SK-N-SH treated with all-trans-retinoic acid at 6 μM for 48 hours (cell line): Measurements from ENCODE around the gene IER3.

Experiments used
- ATAC-seq: fragments of 200-7000 bp; cut with Tn5 transposase; 3 replicates; pipeline ENCODE4 v1.9.1; 2020; ENCODE audit warnings: mild to moderate bottlenecking, moderate library complexity
- ARNTL ChIP-seq: fragments of 450-650 bp; formaldehyde crosslinking; IDR thresholded peaks from 2 replicates; pipeline ENCODE4 v1.5.0; 2020; ENCODE audit warnings: low read depth, mild to moderate bottlenecking, moderate library complexity, borderline replicate concordance
- CREB5 ChIP-seq: fragments of 250-450 bp; sonication (Bioruptor Pico); IDR thresholded peaks from 2 replicates; pipeline ENCODE4 v1.5.1; 2020; ENCODE audit warnings: low read depth, mild to moderate bottlenecking, moderate library complexity
- CSDC2 ChIP-seq: fragments of 250-450 bp; sonication (Bioruptor Pico); IDR thresholded peaks from 2 replicates; pipeline ENCODE4 v1.5.0; 2020; ENCODE audit warnings: mild to moderate bottlenecking, moderate library complexity
- ESRRG ChIP-seq: fragments of 250-450 bp; sonication (Bioruptor Pico); IDR thresholded peaks from 2 replicates; pipeline ENCODE4 v1.6.1; 2021; ENCODE audit warnings: mild to moderate bottlenecking
- GLIS3 ChIP-seq: fragments of 250-450 bp; sonication (Bioruptor Pico); IDR thresholded peaks from 2 replicates; pipeline ENCODE4 v1.5.0; 2020; ENCODE audit warnings: mild to moderate bottlenecking, moderate library complexity
- ISL1 ChIP-seq: fragments of 250-450 bp; sonication (Bioruptor Pico); IDR thresholded peaks from 2 replicates; pipeline ENCODE4 v2.1.2; 2022; ENCODE audit warnings: mild to moderate bottlenecking, moderate library complexity
- OSR1 ChIP-seq: fragments of 250-450 bp; sonication (Bioruptor Pico); IDR thresholded peaks from 2 replicates; pipeline ENCODE4 v1.8.0; 2022; ENCODE audit warnings: moderate library complexity, mild to moderate bottlenecking, inconsistent platforms
- POU6F1 ChIP-seq: fragments of 250-450 bp; sonication (Bioruptor Pico); IDR thresholded peaks from 2 replicates; pipeline ENCODE4 v1.8.0; 2021; ENCODE audit warnings: low read depth, mild to moderate bottlenecking, moderate library complexity, borderline replicate concordance
- PPARA ChIP-seq: fragments of 250-450 bp; sonication (Bioruptor Pico); IDR thresholded peaks from 2 replicates; pipeline ENCODE4 v1.5.0; 2020; ENCODE audit warnings: mild to moderate bottlenecking, borderline replicate concordance
- RARB ChIP-seq: fragments of 250-450 bp; sonication (Bioruptor Pico); IDR thresholded peaks from 2 replicates; pipeline ENCODE4 v1.8.0; 2021; ENCODE audit warnings: mild to moderate bottlenecking, moderate library complexity
- SNAI2 ChIP-seq: fragments of 250-450 bp; sonication (Bioruptor Pico); IDR thresholded peaks from 2 replicates; pipeline ENCODE4 v1.5.0; 2020; ENCODE audit warnings: mild to moderate bottlenecking, moderate library complexity
- TCF4 ChIP-seq: fragments of 250-450 bp; sonication (Bioruptor Pico); IDR thresholded peaks from 2 replicates; pipeline ENCODE4 v1.8.0; 2021; ENCODE audit warnings: mild to moderate bottlenecking, moderate library complexity, borderline replicate concordance
- TOX ChIP-seq: fragments of 250-450 bp; sonication (Bioruptor Pico); IDR thresholded peaks from 2 replicates; pipeline ENCODE4 v1.8.0; 2021; ENCODE audit warnings: mild to moderate bottlenecking, moderate library complexity, borderline replicate concordance
- ZC3H10 ChIP-seq: fragments of 250-450 bp; sonication (Bioruptor Pico); IDR thresholded peaks from 2 replicates; pipeline ENCODE4 v1.5.1; 2021; ENCODE audit warnings: mild to moderate bottlenecking, moderate library complexity
- ZFP3 ChIP-seq: fragments of 250-450 bp; sonication (Bioruptor Pico); IDR thresholded peaks from 2 replicates; pipeline ENCODE4 v1.5.0; 2020; ENCODE audit warnings: mild to moderate bottlenecking, moderate library complexity
- ZFP30 ChIP-seq: fragments of 450-650 bp; formaldehyde crosslinking; IDR thresholded peaks from 2 replicates; pipeline ENCODE4 v1.5.0; 2022; ENCODE audit warnings: mild to moderate bottlenecking, moderate library complexity
- ZNF565 ChIP-seq: fragments of 450-650 bp; formaldehyde crosslinking; conservative IDR thresholded peaks from 2 replicates; pipeline ENCODE4 v1.5.0; 2020; ENCODE audit warnings: low read depth, mild to moderate bottlenecking, moderate library complexity
- ZNF70 ChIP-seq: fragments of 450-650 bp; formaldehyde crosslinking; IDR thresholded peaks from 2 replicates; pipeline ENCODE4 v1.5.0; 2020; ENCODE audit warnings: mild to moderate bottlenecking, moderate library complexity
- TF ChIP-seq, protein P1 (sequence below): fragments of 250-450 bp; sonication (Bioruptor Pico); IDR thresholded peaks from 2 replicates; pipeline ENCODE4 v1.5.0; 2020; ENCODE audit warnings: mild to moderate bottlenecking, moderate library complexity
- TF ChIP-seq, protein P2 (sequence below): fragments of 250-450 bp; sonication (Bioruptor Pico); IDR thresholded peaks from 2 replicates; pipeline ENCODE4 v1.5.1; 2021; ENCODE audit warnings: mild to moderate bottlenecking, moderate library complexity
- TF ChIP-seq, protein P3 (sequence below): fragments of 250-450 bp; sonication (Bioruptor Pico); IDR thresholded peaks from 2 replicates; pipeline ENCODE4 v1.8.0; 2020; ENCODE audit warnings: mild to moderate bottlenecking, moderate library complexity, borderline replicate concordance

Gene IER3

DNA sequence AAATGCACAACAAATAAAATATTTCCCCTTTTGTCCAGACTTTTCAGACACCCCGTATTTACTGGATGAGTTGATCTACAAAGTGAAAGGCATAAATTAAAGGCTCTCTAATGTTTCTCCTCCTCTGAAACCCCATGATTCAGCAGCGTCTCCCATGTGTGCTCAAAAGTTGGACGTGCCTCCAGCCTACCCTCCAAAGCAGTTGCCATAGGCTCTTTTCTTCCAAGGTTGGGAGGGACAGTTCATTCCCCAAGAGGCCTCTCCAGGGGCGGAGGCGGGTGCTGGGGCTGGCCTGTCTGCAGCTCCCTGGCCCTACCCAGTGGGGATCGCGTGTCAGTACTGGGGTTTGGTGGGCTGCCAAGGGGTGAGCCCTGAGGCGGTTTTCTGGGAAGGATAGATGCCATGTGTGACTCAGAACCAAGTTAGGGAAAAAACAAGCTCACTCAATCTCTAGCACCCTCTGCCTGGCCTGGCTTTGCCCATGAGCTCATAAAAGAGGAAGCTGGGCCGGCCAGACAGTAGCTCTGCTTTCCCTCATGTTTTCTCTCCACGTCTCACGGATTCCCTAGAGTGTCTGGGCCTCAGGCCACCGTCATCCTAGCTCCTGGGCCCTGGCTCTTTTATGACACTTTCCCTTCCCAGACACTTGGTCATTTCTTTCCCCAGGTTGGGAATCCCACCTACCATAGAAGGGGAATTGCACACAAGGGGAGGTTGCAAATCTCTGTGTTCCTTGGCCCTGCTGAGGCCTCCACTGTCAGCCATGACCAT, 8.0 kb upstream of the IER3 start:
- ATAC-seq, result peak; percentile 96
- TF ChIP-seq POU6F1 (CRISPR knock-in tag), result no peak
- peak; percentile 87 for TF ChIP-seq OSR1 (CRISPR knock-in tag)
- TF ChIP-seq, protein P1, sequence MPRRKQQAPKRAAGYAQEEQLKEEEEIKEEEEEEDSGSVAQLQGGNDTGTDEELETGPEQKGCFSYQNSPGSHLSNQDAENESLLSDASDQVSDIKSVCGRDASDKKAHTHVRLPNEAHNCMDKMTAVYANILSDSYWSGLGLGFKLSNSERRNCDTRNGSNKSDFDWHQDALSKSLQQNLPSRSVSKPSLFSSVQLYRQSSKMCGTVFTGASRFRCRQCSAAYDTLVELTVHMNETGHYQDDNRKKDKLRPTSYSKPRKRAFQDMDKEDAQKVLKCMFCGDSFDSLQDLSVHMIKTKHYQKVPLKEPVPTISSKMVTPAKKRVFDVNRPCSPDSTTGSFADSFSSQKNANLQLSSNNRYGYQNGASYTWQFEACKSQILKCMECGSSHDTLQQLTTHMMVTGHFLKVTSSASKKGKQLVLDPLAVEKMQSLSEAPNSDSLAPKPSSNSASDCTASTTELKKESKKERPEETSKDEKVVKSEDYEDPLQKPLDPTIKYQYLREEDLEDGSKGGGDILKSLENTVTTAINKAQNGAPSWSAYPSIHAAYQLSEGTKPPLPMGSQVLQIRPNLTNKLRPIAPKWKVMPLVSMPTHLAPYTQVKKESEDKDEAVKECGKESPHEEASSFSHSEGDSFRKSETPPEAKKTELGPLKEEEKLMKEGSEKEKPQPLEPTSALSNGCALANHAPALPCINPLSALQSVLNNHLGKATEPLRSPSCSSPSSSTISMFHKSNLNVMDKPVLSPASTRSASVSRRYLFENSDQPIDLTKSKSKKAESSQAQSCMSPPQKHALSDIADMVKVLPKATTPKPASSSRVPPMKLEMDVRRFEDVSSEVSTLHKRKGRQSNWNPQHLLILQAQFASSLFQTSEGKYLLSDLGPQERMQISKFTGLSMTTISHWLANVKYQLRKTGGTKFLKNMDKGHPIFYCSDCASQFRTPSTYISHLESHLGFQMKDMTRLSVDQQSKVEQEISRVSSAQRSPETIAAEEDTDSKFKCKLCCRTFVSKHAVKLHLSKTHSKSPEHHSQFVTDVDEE (CRISPR knock-in tag), result 0 out of 2 replicates have a peak, but pooled peaks have one; percentile 26
- TF ChIP-seq RARB (CRISPR knock-in tag), result no peak
- TF ChIP-seq TCF4 (CRISPR knock-in tag), result peak; percentile 67; the same call in 1 of the 2 replicates
- TF ChIP-seq ARNTL (CRISPR knock-in tag), result no peak
- peak; percentile 96 for TF ChIP-seq SNAI2 (CRISPR knock-in tag)
- TF ChIP-seq GLIS3 (CRISPR knock-in tag), result 0 out of 2 replicates have a peak, but pooled peaks have one; percentile 44
- TF ChIP-seq, protein P2, sequence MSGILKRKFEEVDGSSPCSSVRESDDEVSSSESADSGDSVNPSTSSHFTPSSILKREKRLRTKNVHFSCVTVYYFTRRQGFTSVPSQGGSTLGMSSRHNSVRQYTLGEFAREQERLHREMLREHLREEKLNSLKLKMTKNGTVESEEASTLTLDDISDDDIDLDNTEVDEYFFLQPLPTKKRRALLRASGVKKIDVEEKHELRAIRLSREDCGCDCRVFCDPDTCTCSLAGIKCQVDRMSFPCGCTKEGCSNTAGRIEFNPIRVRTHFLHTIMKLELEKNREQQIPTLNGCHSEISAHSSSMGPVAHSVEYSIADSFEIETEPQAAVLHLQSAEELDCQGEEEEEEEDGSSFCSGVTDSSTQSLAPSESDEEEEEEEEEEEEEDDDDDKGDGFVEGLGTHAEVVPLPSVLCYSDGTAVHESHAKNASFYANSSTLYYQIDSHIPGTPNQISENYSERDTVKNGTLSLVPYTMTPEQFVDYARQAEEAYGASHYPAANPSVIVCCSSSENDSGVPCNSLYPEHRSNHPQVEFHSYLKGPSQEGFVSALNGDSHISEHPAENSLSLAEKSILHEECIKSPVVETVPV (CRISPR knock-in tag), result 0 out of 2 replicates have a peak, but pooled peaks have one; percentile 37
- TF ChIP-seq ZNF70 (CRISPR knock-in tag), result no peak
- TF ChIP-seq ZC3H10, result no peak; the same call in 1 of the 2 replicates
- peak; percentile 69 for TF ChIP-seq ISL1 (CRISPR knock-in tag)
- TF ChIP-seq CREB5 (CRISPR knock-in tag), result peak; percentile 69
- no peak for TF ChIP-seq ESRRG (CRISPR knock-in tag)
- TF ChIP-seq TOX (CRISPR knock-in tag), result no peak
- no peak for TF ChIP-seq PPARA (CRISPR knock-in tag)
- TF ChIP-seq, protein P3, sequence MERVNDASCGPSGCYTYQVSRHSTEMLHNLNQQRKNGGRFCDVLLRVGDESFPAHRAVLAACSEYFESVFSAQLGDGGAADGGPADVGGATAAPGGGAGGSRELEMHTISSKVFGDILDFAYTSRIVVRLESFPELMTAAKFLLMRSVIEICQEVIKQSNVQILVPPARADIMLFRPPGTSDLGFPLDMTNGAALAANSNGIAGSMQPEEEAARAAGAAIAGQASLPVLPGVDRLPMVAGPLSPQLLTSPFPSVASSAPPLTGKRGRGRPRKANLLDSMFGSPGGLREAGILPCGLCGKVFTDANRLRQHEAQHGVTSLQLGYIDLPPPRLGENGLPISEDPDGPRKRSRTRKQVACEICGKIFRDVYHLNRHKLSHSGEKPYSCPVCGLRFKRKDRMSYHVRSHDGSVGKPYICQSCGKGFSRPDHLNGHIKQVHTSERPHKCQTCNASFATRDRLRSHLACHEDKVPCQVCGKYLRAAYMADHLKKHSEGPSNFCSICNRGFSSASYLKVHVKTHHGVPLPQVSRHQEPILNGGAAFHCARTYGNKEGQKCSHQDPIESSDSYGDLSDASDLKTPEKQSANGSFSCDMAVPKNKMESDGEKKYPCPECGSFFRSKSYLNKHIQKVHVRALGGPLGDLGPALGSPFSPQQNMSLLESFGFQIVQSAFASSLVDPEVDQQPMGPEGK, result 0 out of 2 replicates have a peak, but pooled peaks have one; percentile 44
- TF ChIP-seq ZFP30 (CRISPR knock-in tag), result no peak
- TF ChIP-seq CSDC2 (CRISPR knock-in tag), result peak; percentile 95
- peak; percentile 80; the same call in 1 of the 2 replicates for TF ChIP-seq ZFP3 (CRISPR knock-in tag)

DNA sequence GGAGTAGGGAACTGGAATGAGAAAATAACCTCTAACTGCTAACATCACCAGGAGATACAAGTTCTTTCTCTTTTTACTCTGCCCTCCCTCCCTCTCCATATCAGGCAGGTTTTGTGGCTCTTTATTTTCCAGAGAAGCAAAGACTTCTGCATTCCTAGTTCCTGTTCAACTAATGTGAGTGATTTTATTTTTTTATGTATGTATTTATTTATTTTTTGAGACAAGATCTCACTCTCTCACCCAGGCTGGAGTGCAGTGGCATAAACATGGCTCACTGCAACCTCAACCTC, 6.0 kb upstream of the IER3 start:
- TF ChIP-seq ZNF565 (CRISPR knock-in tag), result no peak
- ATAC-seq, result no peak
